Activated CD4-positive, CD25-positive, alpha-beta regulatory T cell treated with anti-CD3 and anti-CD28 coated beads, Interleukin-2, amount 50 U/mL, for 72 hours (primary cell): ENCODE measurements around the gene B3GALT6.
A peak's percentile ranks its signal among the peaks of the same experiment; 100 is the strongest.
"Not testable (repeated sequence)": the region's sequence is repeated elsewhere in the genome, so short reads cannot be mapped to it uniquely, and the experiment has no call there.

ENCODE experiments used
- DNase-seq: peaks from one replicate; pipeline ENCODE4 v3.0.0; 2021

B3GALT6 gene

GRCh38 chr1:1245817-1246576, 14.0 kb downstream of the B3GALT6 start:
- no peak for DNase-seq

DNA sequence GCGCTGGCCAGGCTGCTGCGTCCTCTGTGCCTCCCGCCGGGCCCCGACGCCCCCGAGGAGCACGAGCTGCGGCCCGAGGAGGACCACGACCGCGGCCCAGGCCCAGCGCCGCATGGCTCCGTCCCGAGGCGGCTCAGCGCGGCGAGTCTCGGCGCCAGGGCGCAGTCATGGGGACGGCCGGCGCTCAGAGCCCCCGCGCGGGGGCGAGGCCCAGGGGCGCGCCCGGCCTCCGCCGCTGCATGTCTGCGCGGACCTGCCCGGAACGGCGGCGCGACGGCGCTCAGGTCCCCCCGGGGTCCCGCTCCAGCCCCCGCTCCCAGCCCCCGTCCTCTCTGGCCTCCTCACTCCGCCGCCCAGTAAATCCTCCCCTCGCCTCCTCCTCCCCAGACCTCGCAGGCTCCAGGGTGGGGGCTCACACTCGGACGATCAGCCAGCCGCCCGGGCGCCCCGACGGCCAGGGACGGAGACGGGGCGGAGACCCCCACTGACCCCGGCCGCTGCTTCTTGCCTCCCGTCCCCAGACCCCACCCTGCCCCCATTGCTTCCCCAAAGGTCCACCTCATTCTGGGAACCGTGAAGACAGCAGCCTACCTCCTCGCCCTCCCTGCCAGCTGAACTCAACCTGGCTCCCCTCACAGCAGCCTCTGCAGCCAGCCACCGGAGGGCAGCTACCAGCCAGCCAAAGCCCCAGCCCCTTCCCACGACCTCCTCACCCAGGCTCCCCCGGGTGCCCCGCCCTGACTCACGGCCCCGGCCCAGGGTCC, 14.7 kb downstream of the B3GALT6 start, which contains the start of gene C1QTNF12:
TSS of gene C1QTNF12 (minus strand) at position 146 of the 764 bp plus-strand sequence. CDS start at position 114, 32 bp downstream.
- DNase-seq = no peak

GRCh38 chr1:1247341-1247913, 15.4 kb downstream of the B3GALT6 start:
- no peak for DNase-seq

DNA sequence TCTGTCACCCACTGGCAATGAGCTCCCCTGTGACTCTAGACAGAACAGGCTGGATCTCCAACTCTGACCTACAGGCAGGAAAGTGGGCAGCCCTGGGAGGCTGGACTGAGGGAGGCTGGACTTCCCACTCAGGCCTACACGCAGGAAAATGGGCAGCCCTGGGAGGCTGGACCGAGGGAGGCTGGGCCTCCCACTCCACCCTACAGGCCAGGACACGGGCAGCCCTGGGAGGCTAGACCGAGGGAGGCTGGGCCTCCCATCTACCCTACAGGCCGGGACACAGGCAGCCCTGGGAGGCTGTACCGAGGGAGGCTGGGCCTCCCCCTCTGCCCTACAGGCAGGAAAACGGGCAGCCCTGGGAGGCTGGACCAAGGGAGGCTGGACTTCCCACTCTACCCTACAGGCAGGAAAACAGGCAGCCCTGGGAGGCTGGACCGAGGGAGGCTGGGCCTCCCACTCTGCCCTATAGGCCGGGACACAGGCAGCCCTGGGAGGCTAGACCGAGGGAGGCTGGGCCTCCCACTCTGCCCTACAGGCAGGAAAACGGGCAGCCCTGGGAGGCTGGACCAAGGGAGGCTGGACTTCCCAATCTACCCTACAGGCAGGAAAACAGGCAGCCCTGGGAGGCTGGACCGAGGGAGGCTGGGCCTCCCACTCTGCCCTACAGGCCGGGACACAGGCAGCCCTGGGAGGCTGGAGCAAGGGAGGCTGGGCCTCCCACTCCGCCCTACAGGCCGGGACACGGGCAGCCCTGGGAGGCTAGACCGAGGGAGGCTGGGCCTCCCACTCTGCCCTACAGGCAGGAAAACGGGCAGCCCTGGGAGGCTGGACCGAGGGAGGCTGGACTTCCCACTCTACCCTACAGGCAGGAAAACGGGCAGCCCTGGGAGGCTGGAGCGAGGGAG, 16.2 kb downstream of the B3GALT6 start:
- not testable (repeated sequence) for DNase-seq

DNA sequence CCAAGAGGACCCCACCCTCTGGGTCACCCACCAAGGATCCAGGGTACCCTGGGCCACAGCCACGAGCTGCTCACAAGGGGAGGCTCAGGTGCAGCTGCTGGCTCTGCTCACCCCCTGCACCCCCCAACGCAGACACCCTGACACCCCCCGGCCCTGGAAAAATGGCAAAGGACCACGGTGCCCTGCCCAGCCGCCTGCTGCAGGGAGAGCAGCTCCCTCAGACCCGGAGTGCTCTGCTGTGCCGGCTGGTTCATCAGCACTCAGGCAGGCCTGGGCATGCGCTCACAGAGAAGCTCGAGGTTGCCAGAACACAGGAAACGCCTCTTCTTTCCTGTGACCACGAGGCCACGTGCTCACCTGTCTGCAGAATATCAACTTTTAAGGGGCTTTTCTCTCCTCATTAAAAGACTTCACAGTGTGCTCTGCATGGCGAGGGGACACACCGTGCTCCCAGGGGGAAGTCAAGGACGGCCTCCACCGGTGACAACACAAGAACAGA, 18.8 kb downstream of the B3GALT6 start:
- peak; percentile 51 for DNase-seq

DNA sequence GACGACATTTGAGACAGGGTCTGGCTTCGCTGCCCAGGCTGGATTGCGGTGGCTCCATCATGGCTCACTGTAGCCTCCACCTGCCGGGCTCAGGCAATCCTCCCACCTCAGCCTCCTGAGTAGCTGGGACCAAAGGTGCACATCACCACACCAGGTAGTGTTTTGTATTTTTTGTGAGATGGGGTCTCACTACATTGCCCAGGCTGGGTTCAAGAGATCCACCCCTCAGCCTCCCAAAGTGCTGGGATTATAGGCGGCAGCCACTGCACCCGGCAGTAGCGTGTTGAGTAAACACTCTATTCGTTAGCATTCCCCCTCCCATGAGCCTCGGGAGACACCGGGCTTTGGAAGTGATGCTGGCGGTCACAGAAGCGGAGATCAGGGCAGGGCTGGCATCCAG, 21.3 kb downstream of the B3GALT6 start:
- no peak for DNase-seq

DNA sequence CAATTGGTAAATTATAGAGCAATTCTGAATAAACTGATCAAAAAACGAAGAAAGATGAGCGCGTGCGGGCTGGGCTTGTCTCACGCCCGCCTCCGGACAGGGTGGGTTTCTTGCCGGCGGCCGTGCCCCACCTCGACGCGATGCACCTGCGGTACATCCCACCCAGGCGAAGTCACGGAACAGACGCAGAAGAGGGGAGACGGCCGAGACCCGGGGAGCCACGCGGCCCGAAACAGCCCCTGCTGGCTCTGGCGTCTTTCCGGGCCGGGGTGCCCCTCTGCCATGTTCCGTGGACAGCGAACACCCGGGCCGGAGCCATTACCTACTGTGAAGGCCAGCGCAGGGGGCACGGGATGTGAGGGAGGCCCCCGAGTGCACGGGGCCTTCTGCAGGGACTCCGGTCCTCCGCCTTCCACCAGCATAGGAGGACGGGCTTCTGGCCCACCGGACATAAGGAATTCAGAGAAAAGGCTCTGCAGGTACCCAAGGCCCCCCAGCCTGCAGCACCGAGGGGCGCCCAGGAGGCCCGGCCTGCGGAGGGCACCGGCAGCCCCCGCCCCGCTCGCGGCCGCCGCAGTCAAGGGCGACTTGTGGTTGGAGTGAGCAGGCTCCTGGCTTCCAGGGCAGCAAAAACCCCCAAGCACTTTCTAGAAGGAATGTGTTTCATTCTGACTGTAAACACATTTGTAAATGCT, 22.1 kb downstream of the B3GALT6 start:
- DNase-seq = no peak

DNA sequence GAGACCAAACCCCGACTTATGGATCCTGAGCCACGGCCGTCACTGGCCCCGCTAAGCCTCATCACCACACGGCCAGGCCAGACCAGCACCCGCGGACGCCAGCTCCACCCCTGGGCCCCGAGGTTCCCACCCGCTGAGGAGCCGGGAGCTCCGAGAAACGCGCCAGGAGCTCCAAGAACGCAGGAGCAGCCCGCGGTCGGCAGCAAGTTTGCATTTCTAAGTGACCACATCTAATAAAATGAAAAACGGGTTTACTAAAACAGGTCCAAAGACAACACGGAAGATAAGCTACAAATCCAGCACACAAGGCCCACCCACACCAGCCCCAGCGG, 22.6 kb downstream of the B3GALT6 start:
- DNase-seq = no peak

GRCh38 chr1:1255078-1255477, 23.0 kb downstream of the B3GALT6 start:
- DNase-seq = no peak

- DNase-seq = no peak
These were observed 23.6 kb downstream of the B3GALT6 start for GRCh38 chr1:1255611-1256010.

DNA sequence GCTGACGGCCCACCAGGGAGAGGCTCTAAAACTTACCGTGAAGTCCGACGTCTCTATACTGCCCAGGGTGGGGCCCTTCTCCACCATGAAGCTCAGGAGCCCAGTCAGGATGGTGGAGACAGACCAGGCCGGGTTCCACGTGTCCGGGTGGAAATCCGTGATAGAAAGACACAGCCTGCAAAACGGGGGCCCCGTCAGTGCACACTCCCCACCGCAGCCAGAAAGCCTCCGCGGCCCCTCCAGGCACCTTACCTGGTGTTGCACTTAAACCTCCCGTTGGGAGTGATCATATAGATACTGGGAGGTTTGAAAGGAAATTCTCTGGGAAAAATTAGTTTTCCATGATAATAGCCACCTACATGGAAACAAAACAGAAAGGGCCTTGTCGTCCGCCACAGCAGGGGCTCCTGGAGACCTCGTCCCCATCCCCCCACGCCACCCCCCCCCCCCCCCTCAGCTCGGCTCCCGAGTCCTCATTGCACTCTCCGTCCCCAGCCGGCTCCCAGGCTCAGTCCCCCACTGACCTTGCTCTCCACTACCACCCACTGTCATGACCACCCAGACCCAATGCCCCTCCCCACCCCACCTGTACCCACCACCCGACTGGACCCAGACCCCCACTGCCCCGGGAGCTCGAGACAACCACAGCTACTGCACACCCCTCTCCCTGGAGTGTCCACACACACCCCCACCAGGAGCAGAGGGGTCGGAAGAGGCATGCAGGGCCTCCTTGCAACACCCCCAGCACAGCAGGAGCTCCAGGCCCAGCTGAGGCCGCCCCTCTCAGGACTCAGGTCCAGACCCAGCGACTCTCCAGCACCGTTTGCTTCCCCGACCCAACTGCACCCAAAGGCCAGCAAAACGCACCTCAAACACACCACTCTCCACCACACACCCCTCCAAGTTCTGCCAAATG, 25.2 kb downstream of the B3GALT6 start:
- no peak for DNase-seq

GRCh38 chr1:1259119-1259488, 27.1 kb downstream of the B3GALT6 start:
- DNase-seq = no peak

DNA sequence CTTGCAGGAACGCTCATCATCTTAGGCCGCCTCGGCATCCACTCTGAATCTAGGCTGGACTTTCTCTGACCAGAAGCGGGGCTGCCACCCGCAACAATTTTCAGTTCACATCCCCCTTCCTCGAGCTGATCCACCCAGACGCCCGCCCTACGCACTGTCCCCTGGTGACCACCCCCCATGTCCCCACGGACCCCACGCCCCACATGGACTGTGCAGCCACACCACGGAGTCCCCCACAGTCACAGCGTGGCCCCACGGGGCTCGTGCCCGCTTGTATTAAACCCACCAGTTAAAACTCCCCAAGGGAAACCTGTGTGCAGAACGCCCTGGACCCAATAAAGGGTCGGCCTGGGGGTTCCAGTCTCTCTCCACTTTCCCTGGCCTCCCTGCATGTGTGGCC, 27.5 kb downstream of the B3GALT6 start:
- no peak for DNase-seq

DNA sequence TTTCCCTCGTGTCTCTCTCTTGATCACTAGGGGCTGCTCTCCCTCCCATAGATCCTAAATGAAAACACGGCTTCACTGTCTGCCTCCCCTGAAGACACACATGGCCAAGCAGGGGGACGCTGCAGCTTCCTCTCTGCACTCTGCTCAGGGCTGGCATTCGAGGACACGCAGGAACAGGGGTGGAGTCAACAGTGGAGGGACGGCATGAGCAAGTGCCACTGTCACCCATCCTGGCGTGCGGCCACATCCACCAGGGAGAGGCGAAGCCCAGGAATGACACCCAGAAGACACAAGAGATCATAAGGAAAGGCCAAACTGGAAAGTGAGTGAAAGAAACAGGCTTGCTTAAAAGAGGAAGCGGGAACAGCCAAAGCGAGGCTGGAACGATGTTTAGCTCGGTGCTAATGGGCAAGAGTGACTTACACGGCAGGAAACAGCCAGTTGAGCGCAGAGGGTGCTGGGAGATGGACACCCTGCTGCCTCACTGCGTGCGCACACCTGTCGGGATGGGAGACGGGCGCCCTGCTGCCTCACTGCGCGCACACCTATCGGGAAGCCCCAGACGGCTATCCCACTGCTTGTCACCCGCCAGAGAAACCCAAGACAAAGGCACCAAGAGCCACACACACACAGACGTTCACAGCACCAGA, 28.0 kb downstream of the B3GALT6 start:
- no peak for DNase-seq

DNA sequence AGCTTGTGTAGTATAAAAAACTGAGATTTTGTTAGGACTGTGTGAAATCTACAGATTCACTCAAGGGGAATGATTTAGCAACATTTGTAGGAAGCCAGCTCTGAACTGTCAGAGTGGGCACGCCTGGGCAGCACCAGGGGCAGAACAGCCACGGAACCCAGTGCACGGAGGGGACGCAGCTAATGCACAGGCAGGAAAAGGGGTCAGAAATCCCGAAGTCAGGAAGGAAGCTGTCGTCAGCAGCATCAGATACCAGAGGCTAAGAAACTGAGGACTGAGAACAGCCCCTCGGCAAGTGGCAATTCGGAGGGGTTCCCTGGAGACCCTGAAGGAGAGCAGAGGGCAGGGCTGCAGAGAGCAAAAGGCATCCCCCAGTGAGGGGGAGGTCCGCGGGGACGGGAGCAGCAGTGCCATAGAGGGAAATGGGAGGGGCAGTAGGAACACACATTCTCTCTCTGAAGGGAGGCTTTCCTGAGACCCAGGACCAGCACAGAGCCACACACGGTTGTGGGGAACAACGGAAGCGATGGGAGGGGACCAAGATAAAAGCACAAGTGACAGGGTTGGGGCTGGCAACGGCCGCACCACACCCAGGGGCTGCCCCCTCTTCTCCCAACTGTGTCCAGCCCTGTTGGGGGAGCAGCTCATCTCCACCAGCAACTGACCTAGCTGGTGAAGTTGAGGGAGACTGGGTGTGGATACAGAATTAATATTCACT, 29.0 kb downstream of the B3GALT6 start:
- DNase-seq = no peak

DNA sequence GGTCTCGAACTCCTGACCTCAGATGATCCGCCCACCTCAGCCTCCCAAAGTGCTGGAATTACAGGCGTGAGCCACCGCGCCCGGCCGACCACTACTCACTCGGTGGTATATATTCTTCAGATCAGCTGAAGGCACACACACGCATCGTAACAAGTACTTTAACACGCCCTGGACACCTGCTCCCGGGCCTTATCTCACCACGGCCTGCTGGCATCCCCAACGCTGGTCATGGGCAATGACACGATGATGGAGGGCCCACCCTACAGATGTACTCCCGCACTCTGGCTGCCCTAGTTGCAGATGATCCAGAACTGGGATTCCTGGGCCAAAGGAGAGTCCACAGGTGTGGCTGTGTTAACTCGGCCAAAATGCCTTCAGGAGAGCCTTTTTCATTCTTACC, 30.0 kb downstream of the B3GALT6 start:
- no peak for DNase-seq

- no peak for DNase-seq
These were observed 30.7 kb downstream of the B3GALT6 start for GRCh38 chr1:1262758-1263157.

DNA sequence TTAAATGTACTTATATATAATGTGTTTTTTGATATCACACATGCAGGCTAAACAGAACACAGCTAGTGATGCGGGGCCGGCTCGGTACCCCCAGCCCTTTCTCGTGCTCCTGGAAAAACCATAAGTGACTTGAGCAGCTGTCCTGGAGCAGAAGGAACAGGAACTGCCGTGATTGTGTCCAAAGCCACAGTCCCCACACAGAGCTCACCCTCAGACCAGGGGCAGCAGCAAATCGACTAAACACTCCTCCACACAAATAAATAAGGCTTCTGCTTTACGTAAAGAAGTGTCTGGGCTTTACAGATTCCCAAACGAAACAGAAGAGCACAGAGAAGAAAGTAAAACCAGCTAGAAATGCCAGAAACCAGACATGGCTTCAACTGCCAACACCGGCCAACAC, 32.0 kb downstream of the B3GALT6 start:
- DNase-seq = no peak

DNA sequence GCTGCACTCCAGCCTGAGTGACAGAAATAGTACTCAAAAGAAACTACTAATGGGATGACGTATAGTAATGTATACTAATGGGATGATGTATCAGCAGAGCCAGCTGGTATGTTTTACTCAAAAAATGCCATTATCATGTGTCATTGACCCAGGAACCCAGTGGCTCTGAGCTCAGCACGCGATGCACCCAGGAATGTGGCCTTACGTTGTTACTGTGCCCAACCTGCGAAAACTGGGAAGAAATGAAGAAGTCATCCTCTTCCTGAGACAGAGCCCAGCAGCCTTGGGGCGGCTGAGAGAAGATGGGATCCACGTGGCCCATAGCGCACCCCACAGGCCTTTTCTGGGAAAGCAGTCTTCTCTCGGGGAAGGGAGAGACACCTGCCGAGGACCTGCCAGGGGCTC, 32.8 kb downstream of the B3GALT6 start:
- DNase-seq = no peak
